GM21381 (cell line): ENCODE measurements around the gene KLK15.

Experiments used
- ATAC-seq: cut with Tn5 transposase; IDR thresholded peaks from one replicate; pipeline ENCODE4 v1.9.1; 2021; ENCODE audit warnings: mild to moderate bottlenecking, moderate library complexity; ENCODE audit not compliant: unreplicated experiment

The KLK15 gene

GRCh38 chr19:50844296-50844935 lies 11.0 kb upstream of the KLK15 start:
- ATAC-seq, result no peak

GRCh38 chr19:50843701-50844221 lies 10.4 kb upstream of the KLK15 start:
- ATAC-seq, result no peak

- ATAC-seq, result no peak
Measured at GRCh38 chr19:50843205-50843604, 9.8 kb upstream of the KLK15 start.

- ATAC-seq, result no peak
Measured at GRCh38 chr19:50842130-50842529, 8.8 kb upstream of the KLK15 start.

- no peak for ATAC-seq
Measured at GRCh38 chr19:50839712-50840655, 6.6 kb upstream of the KLK15 start.

- no peak for ATAC-seq
Measured at GRCh38 chr19:50838239-50838638, 4.9 kb upstream of the KLK15 start.

GRCh38 chr19:50837300-50837699 lies 3.9 kb upstream of the KLK15 start:
- ATAC-seq, result no peak

GRCh38 chr19:50836543-50837195 lies 3.3 kb upstream of the KLK15 start:
- no peak for ATAC-seq

- ATAC-seq, result peak; percentile 84
Measured at GRCh38 chr19:50835785-50836542, 2.6 kb upstream of the KLK15 start.

- no peak for ATAC-seq
Measured at GRCh38 chr19:50835103-50835784, 1.9 kb upstream of the KLK15 start.

- no peak for ATAC-seq
Measured at GRCh38 chr19:50833802-50834167, 411 bp upstream of the KLK15 start.

GRCh38 chr19:50832666-50833065 lies 708 bp downstream of the KLK15 start:
- no peak for ATAC-seq

- ATAC-seq, result no peak
Measured at GRCh38 chr19:50831026-50831396, 2.4 kb downstream of the KLK15 start.

GRCh38 chr19:50830266-50831025 lies 2.9 kb downstream of the KLK15 start:
- no peak for ATAC-seq

- no peak for ATAC-seq
Measured at GRCh38 chr19:50829801-50830200, 3.6 kb downstream of the KLK15 start.

GRCh38 chr19:50827476-50827875 lies 5.9 kb downstream of the KLK15 start:
- no peak for ATAC-seq

GRCh38 chr19:50826492-50827240 lies 6.7 kb downstream of the KLK15 start:
- ATAC-seq, result no peak

- ATAC-seq, result no peak
Measured at GRCh38 chr19:50823389-50824042, 9.9 kb downstream of the KLK15 start, which contains the start of gene KLK1. Gene KLK1, minus strand, starts transcription at chr19:50823787. Its CDS starts 39 bp downstream, at chr19:50823748.
